OCI-LY1 (cell line): ENCODE measurements around the gene MPI.

Source experiments
- CTCF ChIP-seq: fragments of 200-600 bp; sonication (generic), shearing (Covaris generic); IDR thresholded peaks from 2 replicates; pipeline ENCODE4 v1.5.1; 2017; ENCODE audit warnings: mild to moderate bottlenecking, antibody characterized with exemption, low read length, moderate library complexity, mixed read lengths
- EZH2 ChIP-seq: fragments of 200-600 bp; sonication (generic), shearing (Covaris generic); IDR thresholded peaks from 2 replicates; pipeline ENCODE4 v1.8.0; 2017; ENCODE audit warnings: borderline replicate concordance, mixed run types, mild to moderate bottlenecking, antibody characterized with exemption, low read length, moderate library complexity, mixed read lengths

GRCh38 chr15:74878273-74878672, 11.6 kb upstream of the MPI start:
- TF ChIP-seq CTCF = no peak
- no peak for TF ChIP-seq EZH2
